Left renal pelvis (tissue), 4 donors: ENCODE results near the gene AP1M2. TPM values are rescaled to one million over a fixed set of nuclear protein-coding genes. Genes with fewer than 3 reads are reported as not detected.
A peak's percentile ranks its signal among the peaks of the same experiment; 100 is the strongest.

ENCODE experiments used
- DNase-seq, 4 donors: peaks; one replicate each; pipeline ENCODE4 v3.0.0-alpha.2; 2013; ENCODE audit warnings: low read depth in 4 of 4, low spot score in 3 of 4
- polyA plus RNA-seq, 4 donors: library from polyadenylated mRNA; unstranded; fragments of 120-200 nt; gene quantifications; one replicate each; pipeline ENCODE4 v1.2.1, GENCODE V29; 2013; ENCODE audit not compliant: insufficient read length in 4 of 4

The AP1M2 gene
- polyA plus RNA-seq: 10 to 100 TPM in 3 of 4 donors, 1 to 10 TPM in 1; 1.7 to 60.2 (median 43.2) TPM

DNA sequence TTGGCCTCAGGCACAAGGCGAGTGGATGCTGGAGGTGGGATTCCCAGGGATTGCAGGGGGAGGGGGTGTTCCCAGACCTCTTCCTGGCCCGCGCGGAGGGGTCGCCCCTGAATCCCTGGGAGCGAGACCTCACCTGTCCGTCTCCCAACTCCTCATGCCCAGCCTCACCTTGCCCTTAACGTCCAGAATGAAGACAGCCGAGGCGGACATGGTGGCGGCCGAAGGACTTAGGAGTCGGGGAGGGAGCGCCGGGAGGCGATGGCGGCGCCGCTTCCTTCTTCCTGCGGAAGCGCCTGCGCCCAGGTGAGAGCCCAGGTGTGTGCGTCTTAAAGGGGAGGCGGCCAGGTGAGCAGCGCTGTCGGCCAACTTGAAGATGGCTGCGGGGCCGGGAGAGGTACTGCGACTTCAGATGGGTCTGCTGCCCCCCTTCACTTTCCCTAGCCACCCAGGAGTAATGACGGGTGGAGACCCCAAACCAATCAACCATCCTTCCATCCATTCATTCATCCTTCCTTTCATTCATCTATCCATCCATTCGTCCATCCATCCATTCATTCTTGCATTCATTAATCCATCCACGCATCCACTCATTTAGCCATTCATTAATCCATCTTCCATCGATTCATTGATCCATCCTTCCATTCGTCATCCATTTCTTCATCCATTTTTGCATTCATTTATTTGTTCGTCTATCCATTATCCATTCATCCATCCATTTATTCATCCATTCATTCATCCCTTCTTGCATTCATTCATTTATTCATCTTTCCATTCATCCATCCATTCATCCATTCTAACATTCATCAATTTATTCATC, at the start of gene AP1M2:
Gene AP1M2, minus strand, starts transcription at position 291 of the 817 bp plus-strand sequence. Its CDS starts 81 bp downstream, at position 210.
- no peak for DNase-seq

- DNase-seq: no peak
Measured at GRCh38 chr19:10636304-10636972, 49.3 kb upstream of the AP1M2 start.

GRCh38 chr19:10634963-10635362, 47.9 kb upstream of the AP1M2 start:
- DNase-seq: no peak

GRCh38 chr19:10634430-10634829, 47.3 kb upstream of the AP1M2 start:
- no peak for DNase-seq

- no peak for DNase-seq
Measured at GRCh38 chr19:10631874-10632273, 44.8 kb upstream of the AP1M2 start.

- no peak for DNase-seq
Measured at GRCh38 chr19:10625762-10626138, 38.6 kb upstream of the AP1M2 start.

GRCh38 chr19:10625003-10625761, 38.1 kb upstream of the AP1M2 start, which contains the start of gene SLC44A2:
TSS of gene SLC44A2 (plus strand) at chr19:10625553. CDS start at chr19:10625634, 81 bp downstream.
- peak in 3 of 4 donors; percentile 77 for DNase-seq

- no peak for DNase-seq
Measured at GRCh38 chr19:10624585-10624984, 37.5 kb upstream of the AP1M2 start.

DNA sequence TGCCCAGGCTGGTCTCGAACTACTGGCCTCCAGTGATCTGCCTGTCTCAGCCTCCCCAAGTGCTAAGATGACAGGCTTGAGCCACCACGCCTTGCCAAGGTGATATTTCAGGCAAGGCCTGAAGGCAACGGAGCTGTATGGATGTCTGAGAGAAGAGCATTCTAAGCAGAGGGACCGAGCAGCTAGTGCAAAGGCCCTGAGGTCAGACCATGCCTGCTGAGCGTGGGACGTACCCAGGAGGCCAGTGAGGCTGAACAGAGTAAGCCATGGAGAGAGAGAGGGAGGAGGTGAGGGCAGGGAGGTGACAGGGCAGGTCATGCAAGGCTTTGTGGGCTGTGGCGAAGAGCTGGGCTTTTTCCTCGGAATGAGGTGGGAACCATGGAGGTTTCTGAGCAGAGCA, 34.9 kb upstream of the AP1M2 start:
- no peak for DNase-seq

GRCh38 chr19:10620786-10621185, 33.7 kb upstream of the AP1M2 start:
- DNase-seq: no peak

DNA sequence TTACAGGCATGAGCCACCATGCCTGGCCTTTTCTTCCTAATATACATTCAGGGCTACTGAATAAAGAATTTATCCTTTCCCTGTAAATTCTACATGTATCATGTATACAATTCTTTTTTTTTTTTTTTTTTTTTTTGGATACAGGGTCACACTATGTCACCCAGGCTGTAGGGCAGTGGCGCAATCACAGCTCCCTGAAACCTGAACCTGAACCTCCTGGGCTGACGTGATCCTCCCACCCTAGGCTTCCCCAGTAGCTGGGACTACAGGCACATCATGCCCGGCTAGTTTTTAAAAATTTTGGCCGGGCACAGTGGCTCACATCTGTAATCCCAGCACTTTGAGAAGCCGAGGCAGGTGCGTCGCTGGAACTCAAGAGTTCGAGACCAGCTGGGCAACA, 31.7 kb upstream of the AP1M2 start:
- no peak for DNase-seq

DNA sequence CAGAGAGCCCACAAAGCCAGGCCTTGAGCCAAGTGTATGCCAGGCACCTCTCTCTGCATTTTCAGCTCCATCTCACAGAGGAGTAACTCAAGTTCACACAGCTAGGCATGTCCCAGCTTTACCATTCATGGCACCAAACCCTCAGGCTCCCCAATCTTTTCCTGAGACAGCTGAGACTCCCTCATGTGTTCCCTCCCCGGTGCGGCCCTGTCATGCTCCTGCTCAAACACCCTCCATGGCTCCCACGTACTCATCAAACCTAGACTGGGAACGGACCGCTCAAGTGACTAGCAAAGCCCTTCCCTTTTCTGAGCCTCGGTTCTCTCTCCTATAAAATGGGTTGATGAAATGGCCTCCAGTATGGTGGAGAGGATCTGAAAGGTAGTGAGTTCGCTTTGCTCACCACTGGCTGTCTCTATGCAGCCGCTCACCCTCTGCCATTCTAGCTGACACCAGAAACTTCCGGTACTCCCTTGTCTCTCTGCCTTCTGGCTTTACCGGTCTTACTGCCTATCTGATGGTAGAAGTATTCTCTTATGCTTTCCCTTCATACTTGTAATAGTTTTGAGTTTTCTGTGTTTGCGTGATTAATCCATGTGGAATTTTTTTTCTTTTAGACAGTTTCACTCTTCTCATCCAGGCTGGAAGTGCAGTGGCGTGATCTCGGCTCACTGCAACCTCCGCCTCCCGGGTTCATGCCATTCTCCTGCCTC, 30.5 kb upstream of the AP1M2 start:
- DNase-seq: no peak

DNA sequence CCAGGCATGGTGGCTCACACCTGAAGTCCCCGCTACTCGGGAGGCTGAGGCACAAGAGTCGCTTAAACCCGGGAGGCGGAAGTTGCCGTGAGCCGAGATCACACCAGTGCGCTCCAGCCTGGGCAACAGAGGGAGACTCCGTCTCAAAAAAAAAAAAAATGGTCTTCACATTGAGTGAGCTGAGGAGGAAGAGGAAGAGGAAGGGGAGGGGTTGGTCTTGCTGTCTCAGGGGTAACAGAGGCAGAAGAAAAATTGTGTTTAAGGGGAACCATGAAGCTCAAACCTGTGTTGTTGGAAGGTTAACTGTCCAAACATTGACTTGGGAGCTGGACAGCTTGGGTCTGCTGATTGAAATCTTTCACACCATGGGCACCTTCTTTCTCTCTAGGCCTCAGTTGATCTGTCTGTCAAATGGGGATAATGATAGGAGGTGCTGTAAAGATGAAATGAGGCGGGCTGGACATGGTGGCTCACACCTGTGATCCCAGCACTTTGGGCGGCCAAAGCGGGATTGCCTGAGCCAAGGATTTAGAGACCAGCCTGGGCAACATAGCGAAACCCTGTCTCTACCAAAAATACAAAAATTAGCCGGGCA, 28.4 kb upstream of the AP1M2 start:
- DNase-seq: no peak

GRCh38 chr19:10612499-10613119, 25.5 kb upstream of the AP1M2 start:
- no peak for DNase-seq

- DNase-seq: no peak
Measured at GRCh38 chr19:10611907-10612306, 24.8 kb upstream of the AP1M2 start.

DNA sequence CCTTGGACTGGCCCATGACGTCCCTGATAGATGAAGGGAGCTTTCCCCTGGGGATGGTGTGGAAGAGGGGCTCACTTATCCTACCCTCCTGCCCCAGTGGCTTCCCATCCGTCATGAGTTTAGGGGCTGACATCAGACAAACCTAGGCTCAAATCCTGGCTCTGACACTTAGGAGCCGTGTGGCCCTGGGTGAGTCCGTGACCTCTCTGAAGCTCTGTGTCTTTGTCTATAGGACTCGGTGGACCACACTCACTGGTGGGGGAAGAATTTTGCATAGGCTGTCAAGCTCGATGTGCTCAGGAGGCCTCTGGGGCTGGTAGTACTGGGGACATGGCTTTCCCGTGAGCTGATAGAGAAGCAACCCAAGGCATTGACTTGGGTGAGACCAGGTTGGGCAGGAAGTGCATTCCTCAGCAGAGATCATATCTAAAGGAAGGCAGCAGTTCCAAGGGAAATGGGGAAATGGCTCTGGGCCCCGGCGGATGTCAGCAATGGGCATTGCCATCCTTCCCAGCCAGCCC, 17.4 kb upstream of the AP1M2 start:
- DNase-seq: no peak

DNA sequence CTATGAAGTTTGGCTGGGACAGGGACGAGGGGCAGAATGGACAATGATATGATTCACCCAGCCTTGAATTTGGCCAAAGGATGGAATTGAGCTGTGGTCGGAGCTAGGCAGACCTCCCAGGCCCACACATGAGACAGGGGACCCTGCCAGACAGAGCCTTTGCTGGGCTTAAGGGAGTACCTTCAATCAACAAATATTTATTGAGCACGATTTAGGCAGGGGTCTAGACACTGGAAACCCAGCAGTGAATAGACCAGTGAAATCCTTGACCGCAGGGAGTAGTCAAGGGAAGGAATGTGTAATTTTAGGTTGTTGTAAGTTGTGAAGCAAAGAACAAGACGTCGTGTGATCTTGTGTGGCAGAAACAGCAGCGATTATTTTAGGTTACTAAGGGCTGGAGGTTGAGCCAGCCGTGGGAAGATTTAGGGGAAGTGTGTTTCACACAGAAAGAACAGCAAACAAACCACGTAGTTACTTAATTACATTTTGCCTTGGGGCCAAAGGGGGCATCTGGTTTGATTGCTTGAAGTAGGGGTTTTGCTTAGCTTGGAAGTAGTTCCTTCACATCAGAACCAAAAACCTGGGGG, 16.9 kb upstream of the AP1M2 start:
- no peak for DNase-seq

DNA sequence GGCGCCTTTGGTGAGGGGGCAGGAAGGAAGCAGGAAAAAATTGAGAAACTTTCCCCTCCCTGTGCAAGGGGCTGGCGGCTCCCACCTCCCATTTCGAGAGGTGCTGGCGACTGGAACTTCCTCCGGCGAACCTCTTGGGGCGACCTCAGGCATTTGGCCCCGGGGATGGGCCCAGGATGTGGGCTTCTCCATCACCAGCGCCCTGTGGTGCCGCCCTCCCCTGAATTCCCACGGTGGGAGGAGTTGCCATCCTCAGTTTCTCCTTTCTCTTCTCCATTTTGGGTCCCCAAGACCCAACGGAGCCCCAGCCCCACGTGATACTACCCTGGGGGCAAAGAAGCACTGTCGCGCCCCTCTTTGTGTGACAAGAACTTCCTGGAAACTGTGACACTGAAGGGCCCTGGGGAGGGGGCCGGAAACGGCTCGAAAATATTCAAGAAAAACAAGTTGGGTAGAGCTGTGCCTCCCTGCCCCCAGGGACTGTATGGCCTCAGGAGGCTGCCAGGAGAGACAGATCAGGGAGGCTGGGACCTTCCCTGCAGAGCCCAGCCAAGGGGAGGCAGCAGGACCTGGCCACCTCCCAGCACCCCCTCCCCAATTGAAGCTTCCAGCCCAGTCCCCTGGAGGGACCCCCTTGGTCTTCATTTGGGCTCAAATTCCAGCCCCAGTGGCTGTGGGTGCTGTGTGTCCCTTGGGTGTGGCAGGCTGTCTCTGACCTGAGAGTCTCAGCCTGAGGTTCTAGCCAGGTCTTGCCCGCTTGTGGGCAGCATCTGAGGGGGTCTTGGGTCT, 16.2 kb upstream of the AP1M2 start:
- DNase-seq: no peak
